ENCODE results near the gene GPRIN3. TPM values are rescaled to one million over a fixed set of nuclear protein-coding genes. Genes with fewer than 3 reads are reported as not detected.
A peak's percentile ranks its signal among the peaks of the same experiment; 100 is the strongest.

GPRIN3 gene
- total and polyA plus RNA-seq, 2 of the 13 experiments (the other 11 are each of a cell fraction or from before 2014, with no cell fraction given), result not detected

DNA sequence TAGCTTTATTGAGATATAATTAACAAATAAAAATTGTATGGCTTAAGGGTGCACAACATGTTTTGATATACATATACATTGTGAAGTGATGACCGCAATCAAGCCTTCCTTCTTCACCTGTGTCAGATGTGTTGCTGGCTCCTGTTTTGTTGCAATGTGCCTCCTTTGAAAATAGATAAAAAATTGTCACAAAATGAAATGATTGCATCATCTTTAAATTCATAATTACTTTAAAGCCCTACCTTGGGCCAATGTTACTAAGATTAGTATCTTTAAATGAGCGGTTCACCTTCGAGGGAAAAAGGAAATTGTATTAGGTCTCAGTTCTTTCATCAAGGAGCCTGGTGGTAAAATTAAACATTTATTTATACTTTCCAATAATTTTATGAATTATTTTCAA is 77.3 kb downstream of the GPRIN3 start:
- Histone ChIP-seq H4K20me1 (ENCODE audit: insufficient read depth, low read length) (no peaks in the 10 kb centered on the region), H3K36me3 (replicated peaks in 1 of 2; ENCODE audit: control insufficient read depth in 1 of 2, insufficient read depth in 2 of 2, low read length in 2 of 2) (no peaks in the 10 kb centered on the region), H3K4me1 (ENCODE audit: insufficient read depth, low read length) (no peaks in the 10 kb centered on the region), H3K27ac (ENCODE audit: extremely low read length, insufficient read depth, low read length) (no peak overlapping the region), H3K4me2 (ENCODE audit: low read depth, low read length) (no peak overlapping the region), H3K27me3 (ENCODE audit: control insufficient read depth in 1 of 2, insufficient read depth in 2 of 2, low read length in 2 of 2) (no peaks in the 10 kb centered on the region), H3K9me3 (ENCODE audit: low read length) (no peaks in the 10 kb centered on the region), H3K79me2 (ENCODE audit: insufficient read depth, low read length) (no peaks in the 10 kb centered on the region), H3K4me3 (replicated peaks in 1 of 3; ENCODE audit: insufficient read depth in 1 of 3, low read depth in 2 of 3, low read length in 3 of 3) (no peak overlapping the region), H2AFZ (ENCODE audit: low read length) (no peak overlapping the region), H3K9ac (ENCODE audit: insufficient read depth, low read depth, low read length) (no peak overlapping the region)
- TF ChIP-seq ZNF775 (CRISPR knock-in tag; IDR thresholded peaks at IDR 0.05; ENCODE audit: borderline replicate concordance) (no peak), SRSF1 (optimal IDR thresholded peaks at IDR 0.05; ENCODE audit: low read depth, low read length) (no peak), ZNF180 (CRISPR knock-in tag; IDR thresholded peaks at IDR 0.05; ENCODE audit: borderline replicate concordance, low read depth) (no peak), ZFP1 (CRISPR knock-in tag; IDR thresholded peaks at IDR 0.05) (no peak), ZNF460 (CRISPR knock-in tag; IDR thresholded peaks at IDR 0.05; ENCODE audit: borderline replicate concordance) (no peak), CEBPB (IDR thresholded peaks at IDR 0.05; ENCODE audit: borderline replicate concordance, low read depth, low read length) (peak; percentile 40; the same call in 1 of the 2 replicates)
- intact Hi-C loops (cut with micrococcal nuclease; ENCODE audit: unreplicated experiment) (no loop called here), in situ Hi-C loops (cut with HindIII; ENCODE audit: extremely low pct_ligation_motif_present, low pct_unique_long_range_greater_than_20kb) (loop anchor here (25.0 kb wide), 1 partner anchor 682 kb away; no protein-coding TSS in a partner anchor)
- DNase-seq (ENCODE audit: low spot score), result no peak
- ChIA-PET POLR2A (no interaction called here), CTCF (ENCODE audit: low intra/inter-chr PET ratio, low total read pairs) (no interaction called here)
- ATAC-seq, result no peak
- WGBS (ENCODE audit: low lambda C conversion rate), result 47% methylated on average over 3 of the region's 3 CpGs
- FAIRE-seq, result no peak
- no TSS peak for BruUV-seq (replicated peaks)

DNA sequence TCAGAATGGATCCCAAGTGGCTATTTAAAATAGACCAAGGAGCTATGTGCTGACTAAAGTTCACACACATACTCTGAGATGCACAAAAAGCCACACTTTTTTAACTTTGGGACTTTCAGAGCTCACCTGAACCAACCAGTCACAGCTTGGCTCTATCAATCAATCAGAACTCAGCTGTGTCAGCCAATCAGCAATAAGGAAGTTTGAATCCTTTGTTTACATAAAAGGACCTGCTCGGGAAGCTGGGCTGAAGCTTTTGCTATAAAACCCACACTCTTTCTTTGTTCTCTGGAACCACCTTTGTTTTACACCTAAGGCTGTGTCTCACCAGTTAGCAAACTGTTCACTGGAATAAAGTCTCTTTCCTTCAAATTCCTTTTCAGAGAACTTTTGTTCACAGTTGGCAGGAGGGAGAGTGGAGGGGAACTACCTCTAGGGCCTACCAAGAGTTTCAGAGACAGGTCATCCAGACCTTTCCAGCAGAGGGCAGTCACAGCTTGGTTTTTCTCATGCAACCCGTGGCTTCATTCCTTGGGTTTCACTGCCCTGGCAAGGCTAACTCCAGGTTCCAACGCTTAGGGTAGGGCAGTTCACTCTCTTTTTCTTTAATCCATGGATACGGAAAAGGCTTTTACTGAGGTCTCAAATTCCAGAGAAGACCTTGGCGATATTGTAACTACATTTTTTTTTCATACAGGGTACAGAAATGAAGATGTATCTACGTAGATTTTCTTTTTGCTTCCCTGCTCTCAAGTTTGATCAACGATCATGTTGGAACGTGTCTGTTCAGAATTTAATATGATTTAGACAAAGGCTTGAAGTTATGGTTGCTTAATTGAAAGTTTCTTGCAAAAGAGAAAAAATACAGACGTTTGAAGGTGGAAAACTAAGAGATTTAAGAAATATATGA is 80.7 kb downstream of the GPRIN3 start:
- Histone ChIP-seq H3K36me3 (replicated peaks in 1 of 2; ENCODE audit: control insufficient read depth in 1 of 2, insufficient read depth in 2 of 2, low read length in 2 of 2) (no peaks in the 10 kb centered on the region), H3K9ac (ENCODE audit: insufficient read depth, low read depth, low read length) (no peak overlapping the region), H3K9me3 (ENCODE audit: low read length) (no peaks in the 10 kb centered on the region), H3K79me2 (ENCODE audit: insufficient read depth, low read length) (no peaks in the 10 kb centered on the region), H3K4me2 (ENCODE audit: low read depth, low read length) (0 out of 2 replicates have a peak overlapping the region, but pooled peaks have one; percentile 10), H4K20me1 (ENCODE audit: insufficient read depth, low read length) (no peaks in the 10 kb centered on the region), H2AFZ (ENCODE audit: low read length) (no peak overlapping the region), H3K27me3 (ENCODE audit: control insufficient read depth in 1 of 2, insufficient read depth in 2 of 2, low read length in 2 of 2) (no peaks in the 10 kb centered on the region), H3K4me3 (replicated peaks in 1 of 3; ENCODE audit: insufficient read depth in 1 of 3, low read depth in 2 of 3, low read length in 3 of 3) (no peak overlapping the region), H3K4me1 (ENCODE audit: insufficient read depth, low read length) (peaks cover 15% of the 10 kb centered on the region; the same call in 1 of the 2 replicates), H3K27ac (ENCODE audit: extremely low read length, insufficient read depth, low read length) (no peak overlapping the region)
- no TSS peak for BruUV-seq (replicated peaks)
- FAIRE-seq (peak; percentile 85), ATAC-seq (peak; percentile 100), DNase-seq (ENCODE audit: low spot score) (peak; percentile 62)
- intact Hi-C loops (cut with micrococcal nuclease; ENCODE audit: unreplicated experiment) (loop anchor here (1.0 to 2.0 kb wide), 3 partner anchors 68 to 674 kb away; no protein-coding TSS in a partner anchor), in situ Hi-C loops (cut with HindIII; ENCODE audit: extremely low pct_ligation_motif_present, low pct_unique_long_range_greater_than_20kb) (loop anchor here (10.0 to 25.0 kb wide), 2 partner anchors 208 to 685 kb away; no protein-coding TSS in a partner anchor)
- ChIA-PET CTCF (ENCODE audit: low intra/inter-chr PET ratio, low total read pairs) (interaction anchor here (1.0 to 1.1 kb wide), 2 partner anchors 673 to 675 kb away, joined by 3 read pairs; no protein-coding TSS in a partner anchor), POLR2A (interaction anchor here (1.0 kb wide), 1 partner anchor 454 kb away, joined by 3 read pairs; no protein-coding TSS in a partner anchor)
- 14% methylated on average over 9 of the region's 9 CpGs for WGBS (ENCODE audit: low lambda C conversion rate)
- TF ChIP-seq XRCC5 (optimal IDR thresholded peaks at IDR 0.05; ENCODE audit: low read length), result peak; percentile 78
- peak; percentile 47 for TF ChIP-seq TEAD3 (CRISPR knock-in tag; optimal IDR thresholded peaks at IDR 0.05; ENCODE audit: borderline replicate concordance)
- TF ChIP-seq STAG1 (CRISPR knock-in tag; IDR thresholded peaks at IDR 0.05), result peak; percentile 80
- 0 out of 2 replicates have a peak, but pooled peaks have one; percentile 7 for TF ChIP-seq FOXA3 (CRISPR knock-in tag; IDR thresholded peaks at IDR 0.05)
- TF ChIP-seq TSC22D2 (CRISPR knock-in tag; IDR thresholded peaks at IDR 0.05; ENCODE audit: borderline replicate concordance), result no peak
- peak; percentile 57; the same call in 1 of the 2 replicates for TF ChIP-seq ZNF644 (CRISPR knock-in tag; IDR thresholded peaks at IDR 0.05; ENCODE audit: low read depth)
- TF ChIP-seq FOXA1 (IDR thresholded peaks at IDR 0.05), result no peak
- peak; percentile 46 for TF ChIP-seq FOXA1 (CRISPR knock-in tag; IDR thresholded peaks at IDR 0.05)
- TF ChIP-seq ZNF441 (CRISPR knock-in tag; IDR thresholded peaks at IDR 0.05; ENCODE audit: borderline replicate concordance), result no peak

All from HepG2 (cell line).